HG03108 (cell line): ENCODE measurements around the gene NDFIP2.
"Not testable (repeated sequence)": the region's sequence is repeated elsewhere in the genome, so short reads cannot be mapped to it uniquely, and the experiment has no call there.

Source experiments
- ATAC-seq: cut with Tn5 transposase; IDR thresholded peaks from one replicate; pipeline ENCODE4 v1.9.1; 2021; ENCODE audit warnings: moderate library complexity; ENCODE audit not compliant: unreplicated experiment

The NDFIP2 gene

DNA sequence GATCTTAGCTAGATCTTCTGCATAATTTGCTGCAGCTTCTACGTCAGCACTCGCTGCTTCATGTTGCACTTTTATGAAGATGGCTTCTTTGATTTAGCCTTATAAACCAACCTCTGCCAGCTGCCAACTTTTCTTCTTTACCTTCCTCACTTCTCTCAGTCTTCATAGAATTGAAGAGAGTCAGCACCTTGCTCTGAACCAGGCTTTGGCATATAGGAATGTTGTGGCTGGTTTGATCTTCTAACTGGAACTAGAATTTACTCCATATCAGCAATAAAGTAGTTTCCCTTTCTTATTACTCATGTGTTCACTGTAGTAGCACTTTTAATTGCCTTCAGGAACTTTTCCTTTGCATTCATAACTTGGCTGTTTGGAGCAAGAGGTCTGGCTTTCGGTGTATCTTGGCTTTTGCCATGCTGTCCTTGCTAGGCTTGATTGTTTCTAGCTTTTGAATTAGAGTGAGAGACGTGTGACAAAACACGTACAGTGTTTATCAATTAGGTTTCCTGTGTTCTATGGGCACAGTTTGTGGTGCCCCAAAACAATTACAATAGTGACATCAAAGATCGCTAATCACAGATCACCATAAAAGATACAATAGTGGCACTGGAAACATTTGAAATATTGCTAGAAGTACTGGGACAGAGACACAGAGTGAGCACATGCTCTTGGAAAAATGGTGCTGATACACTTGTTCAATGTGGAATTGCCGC lies 50.7 kb downstream of the NDFIP2 start:
- ATAC-seq, result no peak

DNA sequence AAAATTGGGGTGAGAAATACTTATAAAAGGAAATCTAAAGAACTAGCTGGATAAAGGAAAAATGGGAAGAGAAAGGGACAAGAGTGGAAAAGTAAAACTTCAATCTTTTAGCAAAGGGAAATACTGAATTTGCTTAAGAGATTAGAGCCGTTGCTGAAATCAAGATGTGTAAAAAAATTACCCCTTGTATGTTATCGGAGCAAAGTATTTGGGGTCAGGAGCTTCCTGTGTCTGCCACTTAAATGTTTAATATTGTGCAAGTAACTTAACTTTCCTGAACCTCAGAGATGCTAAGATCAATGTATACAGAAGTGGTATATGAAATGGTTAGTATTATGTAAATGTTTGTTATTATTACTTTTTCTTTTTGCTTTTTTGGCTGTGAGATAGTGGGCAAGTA lies 51.6 kb downstream of the NDFIP2 start:
- no peak for ATAC-seq

DNA sequence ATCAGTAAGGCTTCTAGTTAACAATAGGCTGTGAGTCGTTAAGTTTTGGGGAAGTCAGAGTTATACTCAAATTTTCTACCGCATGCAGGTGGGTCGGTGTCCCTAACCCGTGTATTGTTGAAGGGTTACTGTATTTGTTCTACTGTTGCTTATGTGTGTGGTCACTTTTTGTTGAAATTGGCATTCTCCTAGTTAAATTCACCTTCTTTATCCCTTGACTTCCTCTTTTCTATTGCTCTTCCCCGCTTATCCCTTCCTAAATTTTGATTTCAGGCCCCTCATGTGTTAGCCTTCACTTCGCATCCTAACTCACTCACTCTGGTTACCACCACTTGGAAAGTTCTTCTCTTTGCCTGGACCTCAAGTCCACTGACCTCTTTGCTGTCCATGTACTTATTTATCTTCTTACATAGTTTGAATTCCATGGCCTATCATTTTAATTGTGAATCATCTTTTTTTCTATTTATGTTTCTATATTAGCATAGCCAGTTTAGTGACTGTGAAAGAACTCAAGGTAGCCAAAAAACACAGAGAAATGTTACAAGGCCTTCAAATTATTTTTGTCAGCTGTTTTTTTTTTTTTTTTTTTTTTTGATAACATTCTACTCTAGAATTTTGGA lies 52.9 kb downstream of the NDFIP2 start:
- ATAC-seq, result no peak

DNA sequence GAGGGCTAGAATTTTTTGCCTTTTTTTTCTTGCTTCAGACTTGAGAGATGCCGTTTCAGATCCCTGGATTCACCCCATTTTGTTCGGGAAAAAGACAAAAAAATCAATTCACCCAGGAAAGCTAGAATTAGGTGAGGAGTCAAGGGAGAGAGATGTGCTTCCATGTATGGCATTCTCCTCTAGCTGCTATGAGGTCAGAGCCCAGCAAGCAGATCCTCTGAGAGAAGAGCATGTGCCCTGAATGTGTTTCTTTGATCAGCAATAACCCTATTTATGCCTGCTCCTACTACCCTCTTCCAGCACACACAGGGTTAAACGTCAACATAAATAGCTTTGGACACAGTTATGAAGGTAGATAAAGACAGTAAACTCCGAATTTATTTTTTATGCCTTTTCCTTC lies 53.6 kb downstream of the NDFIP2 start:
- no peak for ATAC-seq

DNA sequence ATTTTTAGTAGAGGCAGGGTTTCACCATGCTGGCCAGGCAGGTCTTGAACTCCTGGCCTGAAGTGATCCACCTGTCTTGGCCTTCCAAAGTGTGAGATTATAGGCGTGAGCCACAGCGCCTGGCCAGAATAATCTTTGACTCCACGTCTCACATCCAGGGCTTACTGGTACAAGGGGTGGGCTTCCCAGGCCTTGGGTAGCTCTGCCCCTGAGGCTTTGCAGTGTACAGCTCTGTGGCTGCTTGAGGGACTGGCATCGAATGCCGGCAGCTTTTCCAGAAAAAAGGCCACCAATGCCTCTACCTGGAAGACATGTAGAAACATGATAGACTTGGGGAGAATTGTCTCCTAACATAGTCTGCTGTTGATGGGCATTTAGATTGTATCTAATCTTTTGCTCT lies 57.8 kb downstream of the NDFIP2 start:
- ATAC-seq, result no peak

DNA sequence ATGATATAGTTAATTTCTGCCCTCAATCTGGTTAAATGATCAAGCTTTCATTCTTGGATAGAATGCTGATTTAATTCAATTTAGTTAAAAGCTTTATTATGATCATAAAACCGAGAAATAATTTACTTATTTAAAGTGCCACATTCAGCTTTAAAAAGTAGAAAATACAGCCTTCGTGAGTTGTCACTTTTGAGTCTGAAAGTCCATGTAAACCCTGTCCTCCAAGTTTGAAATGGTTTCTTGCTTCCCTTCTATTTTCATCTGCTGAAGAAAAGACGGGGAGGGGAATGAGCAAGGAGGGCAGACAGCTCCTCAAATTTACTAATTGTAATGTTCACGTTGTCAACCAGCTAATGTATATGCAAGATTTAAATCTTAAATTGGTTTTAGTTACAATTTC lies 59.5 kb downstream of the NDFIP2 start:
- ATAC-seq, result no peak

DNA sequence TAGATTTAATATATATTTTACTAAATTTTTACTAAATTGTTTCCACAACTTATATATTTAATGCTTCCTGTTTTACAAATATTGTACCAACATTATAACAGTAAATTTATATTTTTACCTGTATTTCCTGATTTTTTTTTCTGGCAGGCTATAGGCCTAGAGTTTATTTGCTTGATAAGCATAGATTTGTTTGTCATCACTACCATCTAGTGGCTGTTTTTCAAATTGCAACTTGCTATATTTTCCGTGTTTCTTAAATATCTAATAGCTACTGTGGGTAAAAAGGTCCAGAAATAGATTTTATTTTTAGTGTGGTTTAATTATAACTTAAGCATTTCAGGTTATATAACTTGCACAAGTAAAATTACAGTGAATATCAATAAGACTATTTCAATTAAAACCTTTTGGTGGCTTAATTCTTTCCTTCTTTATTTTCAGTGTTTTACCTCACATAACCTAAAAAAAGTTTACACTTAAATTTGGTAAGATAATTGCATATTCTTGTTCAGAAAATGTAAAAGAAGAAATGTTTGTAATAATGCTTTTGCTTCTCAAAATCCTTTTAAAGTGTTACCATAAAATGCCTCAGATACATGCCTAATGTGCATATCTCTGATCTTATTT lies 60.6 kb downstream of the NDFIP2 start:
- ATAC-seq, result no peak

DNA sequence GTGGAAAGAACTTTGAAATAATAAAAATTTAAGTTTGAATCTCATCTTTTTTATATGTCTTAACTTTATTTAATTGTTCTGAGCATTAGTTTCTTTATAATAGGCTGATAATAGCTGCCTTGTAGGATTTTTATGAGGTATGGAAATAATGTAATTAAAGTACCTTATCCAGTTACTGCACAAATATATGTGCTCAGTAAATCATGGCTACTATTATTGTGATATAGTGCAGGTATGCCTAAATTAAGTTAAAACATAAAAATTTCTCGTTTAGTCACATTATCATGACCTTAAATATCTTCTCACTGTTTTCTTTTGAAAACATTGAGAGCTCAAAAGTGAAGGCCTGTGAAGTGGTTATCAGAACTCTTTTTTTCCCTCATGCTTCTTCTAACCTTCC lies 62.9 kb downstream of the NDFIP2 start:
- ATAC-seq, result no peak

DNA sequence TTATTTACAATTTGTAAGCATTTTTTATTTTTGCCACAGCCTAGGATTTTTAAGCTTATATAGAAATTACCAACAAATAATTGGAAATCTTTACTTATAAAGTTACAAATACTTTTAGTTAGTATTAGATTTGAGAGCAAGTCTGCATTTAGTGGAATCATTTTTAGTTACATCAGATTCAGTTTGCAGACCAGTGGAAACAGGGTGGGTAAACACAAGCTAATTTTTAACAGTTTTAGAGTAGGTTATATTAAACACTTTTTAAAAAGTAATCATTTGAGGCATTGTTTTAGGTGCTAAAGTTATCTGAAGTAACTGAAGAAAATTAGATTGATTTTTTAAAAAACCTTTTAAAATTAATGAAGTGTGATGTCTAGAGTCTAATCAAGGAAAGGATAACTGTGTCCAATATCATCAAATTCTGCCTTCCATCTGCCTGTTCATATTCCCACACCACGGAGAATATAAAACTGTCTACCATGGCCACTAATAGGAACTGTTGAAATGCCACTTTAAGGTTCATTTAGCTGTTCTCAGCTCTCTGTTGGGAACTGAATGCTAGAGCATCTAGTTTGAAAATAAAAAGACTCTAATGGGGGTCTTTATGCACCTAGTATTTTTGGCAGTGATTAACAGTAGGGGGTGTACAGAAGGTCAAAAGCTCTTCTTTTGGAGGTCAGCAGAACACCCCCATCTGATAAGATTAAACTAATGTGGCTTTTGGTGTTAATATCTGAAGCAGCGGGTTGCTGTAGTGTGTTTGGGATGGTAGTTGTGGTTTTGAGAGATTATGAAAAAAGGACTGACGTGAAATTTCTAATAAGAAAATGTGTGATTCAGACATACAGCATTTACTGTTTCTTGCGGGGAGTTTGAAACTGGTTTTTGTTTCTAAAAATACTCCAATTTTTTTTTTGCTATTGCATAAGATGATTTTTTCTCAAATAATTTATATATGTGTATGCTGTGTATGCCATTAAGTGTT lies 66.5 kb downstream of the NDFIP2 start:
- no peak for ATAC-seq

DNA sequence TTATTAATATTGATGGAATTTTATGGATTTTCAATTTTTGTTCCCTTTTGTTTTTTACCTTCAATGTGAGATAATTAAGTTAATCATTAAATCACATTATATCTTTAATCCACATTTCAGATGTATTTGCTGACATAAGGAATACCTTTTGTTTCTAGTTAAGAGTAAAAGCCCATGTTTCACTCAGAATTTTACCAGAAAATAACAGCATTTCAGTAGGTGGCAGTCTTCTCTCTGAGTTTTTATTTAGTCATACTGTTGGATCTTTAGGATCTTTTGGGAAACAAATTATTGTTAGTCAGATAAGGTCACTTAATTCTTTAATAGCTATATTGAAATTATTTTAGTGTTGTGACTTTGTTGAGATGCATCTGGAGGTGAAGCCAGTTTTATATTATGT lies 67.9 kb downstream of the NDFIP2 start:
- no peak for ATAC-seq

DNA sequence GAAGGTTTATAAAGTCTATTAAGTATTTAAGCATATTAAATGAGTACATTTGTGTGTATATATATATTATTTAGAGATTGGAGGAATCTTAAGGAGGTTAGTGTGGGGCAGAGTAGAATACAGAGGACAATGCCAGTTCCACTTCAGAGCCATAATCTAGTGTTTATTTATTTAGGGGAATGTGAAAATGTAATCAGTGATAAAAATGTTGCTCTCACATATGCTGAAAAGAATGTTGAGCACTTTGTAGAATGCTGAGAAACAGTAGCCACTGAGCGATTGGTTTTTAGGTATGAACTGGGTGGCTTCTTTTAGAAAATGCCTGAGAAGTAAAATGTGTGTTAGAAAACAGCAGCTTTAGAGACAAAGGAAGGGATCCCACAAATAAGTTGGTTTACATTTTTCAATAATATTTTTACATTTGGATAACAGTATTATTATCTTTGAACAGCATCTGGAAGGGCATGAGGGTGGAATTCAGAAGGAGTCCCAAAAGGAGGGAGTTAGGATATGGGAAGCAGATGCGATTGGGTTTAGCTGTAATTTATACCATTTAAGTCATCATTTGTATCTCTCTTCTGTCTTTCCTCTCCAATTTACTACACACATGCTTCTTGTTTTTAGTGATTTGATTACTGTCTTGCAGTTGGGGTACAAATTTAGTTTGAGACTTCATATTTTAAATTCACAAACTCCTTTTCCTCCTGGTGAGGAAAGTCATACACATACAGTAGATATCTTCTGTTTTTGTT lies 68.6 kb downstream of the NDFIP2 start:
- ATAC-seq, result no peak

DNA sequence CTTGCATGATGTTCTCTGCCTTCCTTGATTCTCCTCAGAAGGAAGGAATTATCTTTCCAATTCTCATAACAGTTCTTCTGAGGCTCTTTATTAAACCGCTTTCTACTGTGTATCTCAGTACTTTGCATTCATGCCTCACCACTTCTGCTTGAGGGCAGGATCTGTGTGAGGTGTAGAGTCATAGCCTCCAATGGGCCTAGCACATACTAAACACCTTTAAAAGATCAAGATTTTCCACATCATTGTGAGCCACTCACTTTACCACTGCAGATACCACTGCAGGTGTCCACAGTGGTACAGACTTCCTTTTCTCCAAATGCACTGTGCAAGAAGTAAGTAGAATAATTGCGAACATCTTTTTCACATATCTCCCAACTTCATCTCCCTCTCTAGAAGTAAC lies 76.7 kb downstream of the NDFIP2 start:
- ATAC-seq, result no peak

DNA sequence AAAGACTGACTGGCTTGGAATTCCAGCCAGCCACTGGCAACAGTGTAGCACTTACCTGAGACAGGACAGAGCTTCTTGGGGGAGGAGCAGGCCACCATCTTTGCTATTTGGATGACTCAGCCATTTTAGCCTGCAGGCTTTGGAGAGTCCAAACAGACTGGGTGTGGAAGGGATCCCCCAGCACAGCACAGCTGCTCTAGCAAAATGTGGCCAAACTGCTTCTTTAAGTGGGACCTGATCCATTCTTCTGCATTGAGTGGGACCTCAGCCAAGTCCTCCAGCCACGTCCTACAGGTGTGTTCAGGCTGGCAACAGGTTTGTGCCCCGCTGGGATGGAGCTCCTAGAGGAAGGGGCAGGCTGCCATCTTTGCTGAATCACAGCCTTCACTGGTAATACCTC lies 80.0 kb downstream of the NDFIP2 start:
- ATAC-seq, result no peak

DNA sequence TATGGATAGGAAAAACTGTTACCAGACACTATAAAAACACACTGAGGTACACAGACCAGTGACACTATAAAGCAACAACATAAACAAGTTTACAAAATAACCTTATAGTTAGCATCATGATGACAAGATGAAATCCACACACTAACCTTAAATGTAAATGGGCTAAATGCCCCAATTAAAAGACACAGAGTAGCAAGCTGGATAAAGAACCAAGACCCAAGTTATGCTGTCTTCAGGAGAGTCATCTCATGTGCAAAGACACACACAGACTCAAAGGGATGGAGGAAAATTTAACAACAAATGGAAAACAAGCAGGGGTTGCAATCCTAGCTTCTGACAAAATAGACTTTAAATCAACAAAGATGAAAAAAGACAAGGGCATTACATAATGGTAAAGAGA lies 81.6 kb downstream of the NDFIP2 start:
- ATAC-seq, result no peak

DNA sequence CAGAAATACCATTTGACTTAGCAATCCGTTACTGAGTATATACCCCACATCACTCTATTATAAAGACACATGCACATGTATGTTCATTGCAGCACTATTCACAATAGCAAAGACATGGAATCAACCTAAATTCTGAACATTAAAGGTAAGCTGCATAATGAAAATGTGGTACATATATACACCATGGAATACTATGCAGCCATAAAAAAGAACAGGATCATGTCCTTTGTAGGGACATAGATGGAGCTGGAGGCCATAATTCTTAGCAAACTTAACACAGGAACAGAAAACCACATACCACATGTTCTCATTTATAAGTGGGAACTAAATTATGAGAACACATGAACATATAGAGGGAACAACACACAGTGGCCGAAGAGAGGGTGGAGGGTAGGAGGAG lies 85.2 kb downstream of the NDFIP2 start:
- ATAC-seq, result no peak

DNA sequence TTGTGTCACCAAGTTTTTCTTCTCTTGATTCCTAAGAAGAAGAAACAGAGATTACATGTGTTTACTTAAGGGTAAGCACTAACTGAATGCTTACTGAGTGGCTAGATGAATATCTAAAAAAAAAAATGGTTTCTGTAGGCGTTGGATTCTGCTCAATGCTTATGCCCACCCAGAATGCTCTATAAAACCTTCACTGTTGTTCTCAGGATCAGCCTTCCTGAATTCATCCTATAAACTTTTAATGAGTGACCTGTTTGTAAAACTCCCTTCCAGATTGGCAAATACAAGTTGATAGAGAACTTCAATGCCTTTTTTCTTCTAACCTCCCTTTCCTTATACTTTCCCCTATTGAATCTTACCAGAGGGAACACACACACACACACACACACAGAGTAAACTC lies 90.2 kb downstream of the NDFIP2 start:
- no peak for ATAC-seq

DNA sequence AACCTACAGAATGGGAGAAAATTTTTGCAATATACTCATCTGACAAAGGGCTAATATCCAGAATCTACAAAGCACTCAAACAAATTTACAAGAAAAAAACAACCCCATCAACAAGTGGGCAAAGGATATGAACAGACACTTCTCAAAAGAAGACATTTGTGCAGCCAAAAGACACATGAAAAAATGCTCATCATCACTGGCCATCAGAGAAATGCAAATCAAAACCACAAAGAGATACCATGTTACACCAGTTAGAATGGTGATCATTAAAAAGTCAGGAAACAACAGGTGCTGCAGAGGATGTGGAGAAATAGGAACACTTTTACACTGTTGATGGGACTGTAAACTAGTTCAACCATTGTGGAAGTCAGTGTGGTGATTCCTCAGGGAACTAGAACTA lies 92.9 kb downstream of the NDFIP2 start:
- not testable (repeated sequence) for ATAC-seq

DNA sequence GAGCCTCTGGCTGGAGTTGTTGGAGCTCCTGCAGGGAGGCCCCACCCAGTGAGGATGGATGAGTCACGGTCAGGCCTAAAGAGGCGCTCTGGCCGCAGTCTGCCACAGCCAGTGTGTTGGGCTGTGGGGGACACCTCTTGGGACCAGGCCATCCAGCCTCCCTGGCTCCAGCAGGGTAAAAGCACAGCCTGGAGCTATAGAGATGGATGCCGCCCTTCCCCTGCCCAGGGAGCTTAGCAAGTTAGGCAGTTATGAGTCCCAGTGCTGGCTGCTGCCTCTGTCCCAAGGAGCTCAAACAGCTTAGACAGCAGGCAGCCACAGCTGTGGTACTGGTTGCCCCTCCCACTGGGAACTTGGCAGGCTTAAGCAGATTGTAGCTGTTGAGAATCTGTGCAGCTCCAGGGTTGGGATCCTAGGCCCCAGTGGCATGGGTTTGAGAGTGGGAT lies 100.9 kb downstream of the NDFIP2 start:
- no peak for ATAC-seq

DNA sequence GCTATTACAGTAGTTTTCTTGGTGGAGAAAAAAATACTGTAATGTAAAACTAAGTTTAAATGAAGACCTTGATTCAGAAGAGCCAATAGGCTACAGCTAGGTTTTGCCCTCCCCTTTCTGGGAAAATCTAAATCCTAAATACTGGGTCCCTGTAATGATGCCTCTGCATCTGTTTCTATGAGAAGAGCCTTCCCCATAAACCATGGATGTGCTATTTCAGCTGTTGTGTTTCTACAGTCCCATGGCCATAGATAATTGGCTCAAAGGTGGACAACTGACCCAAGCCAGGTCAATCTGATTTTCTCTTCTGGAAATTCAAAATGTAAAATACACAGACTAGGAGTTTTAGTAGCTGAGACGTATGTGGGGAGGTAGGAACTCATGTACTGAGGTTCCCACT lies 101.9 kb downstream of the NDFIP2 start:
- ATAC-seq, result no peak

DNA sequence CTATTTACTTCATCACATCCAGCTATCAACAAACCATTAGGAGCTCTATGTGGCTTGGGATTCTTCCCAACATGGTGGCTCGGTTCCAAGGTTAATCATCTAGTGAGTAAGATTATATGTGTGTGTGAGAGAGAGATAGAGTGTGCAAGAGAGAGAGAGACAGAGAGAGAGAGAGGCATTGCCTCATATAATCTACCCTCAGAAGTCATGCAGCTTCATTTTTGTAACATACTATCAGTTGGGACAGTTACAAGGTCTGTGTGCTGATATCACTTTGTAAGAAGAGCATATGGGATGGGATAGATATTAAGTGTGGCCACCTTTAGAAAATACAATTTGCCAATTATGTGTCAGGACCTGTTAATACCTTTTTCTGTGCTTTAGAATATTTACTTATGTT lies 104.1 kb downstream of the NDFIP2 start:
- no peak for ATAC-seq
